ENCODE measurements around the gene PLEKHG4B. TPM values are rescaled to one million over a fixed set of nuclear protein-coding genes. Genes with fewer than 3 reads are reported as not detected.

PLEKHG4B gene
- total and polyA plus RNA-seq, 2 of the 8 experiments (the other 6 are each of a cell fraction or from before 2014, with no cell fraction given): 31.1 to 43.6 TPM

DNA sequence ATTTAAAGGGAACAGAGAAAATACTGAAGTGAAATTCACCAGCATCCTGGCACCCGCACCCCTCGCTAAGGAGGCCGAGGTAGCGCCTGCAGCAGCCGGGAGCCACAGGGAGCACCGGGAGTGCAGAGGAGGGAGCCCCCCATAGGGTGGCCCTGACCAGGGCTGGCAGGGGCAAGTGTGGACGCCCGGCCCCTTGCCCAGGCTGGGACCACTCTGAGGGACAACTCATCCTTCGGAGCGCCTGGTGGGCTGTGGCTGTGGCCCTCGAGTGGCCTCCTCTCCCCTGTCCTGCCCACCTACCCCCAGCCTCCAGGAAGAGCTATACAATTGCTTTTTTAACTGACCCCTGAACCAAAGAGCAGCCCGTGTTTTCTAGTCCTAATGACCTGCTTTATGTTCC, 47.0 kb downstream of the PLEKHG4B start:
- Histone ChIP-seq H3K23me2 (ENCODE audit: low read depth, low read length) (0 out of 2 replicates have a peak, but pooled peaks cover 3% of the 10 kb centered on the region), H2BK120ac (replicated peaks; ENCODE audit: low read depth, low read length) (no peak overlapping the region), H3K79me1 (ENCODE audit: low read depth, low read length) (peaks cover 10% of the 10 kb centered on the region), H4K91ac (replicated peaks; ENCODE audit: insufficient read length, low read length) (no peak overlapping the region), H2AFZ (ENCODE audit: low read length) (no peak overlapping the region), H3K18ac (ENCODE audit: extremely low read depth, low read length) (no peak overlapping the region), H3K79me2 (ENCODE audit: control insufficient read depth in 1 of 2, insufficient read depth in 2 of 2, low read length in 2 of 2) (peaks cover 0 to 19% of the 10 kb centered on the region in 2 experiments; a peak in 3 of 4 replicates), H2BK12ac (ENCODE audit: low read depth, low read length) (no peak overlapping the region), H4K20me1 (replicated peaks in 1 of 2; ENCODE audit: control insufficient read depth in 1 of 2, insufficient read depth in 2 of 2, low read length in 2 of 2) (peaks cover 8 to 18% of the 10 kb centered on the region in 2 experiments), H2BK20ac (ENCODE audit: low read length) (no peak overlapping the region), H4K8ac (ENCODE audit: extremely low read depth, insufficient read depth, low read length) (0 out of 2 replicates have a peak overlapping the region, but pooled peaks have one; percentile 18), H3K56ac (replicated peaks; ENCODE audit: insufficient read length, low read depth, low read length) (no peak overlapping the region), H3K4me3 (ENCODE audit: extremely low read depth in 1 of 4, insufficient read depth in 2 of 4, low read depth in 3 of 4, low read length in 4 of 4) (no peak overlapping the region), H3K4me2 (ENCODE audit: insufficient read depth in 1 of 2, low read depth in 2 of 2, low read length in 2 of 2) (no peak overlapping the region), H3K27me3 (replicated peaks in 1 of 4; ENCODE audit: control insufficient read depth in 3 of 4, extremely low read depth in 1 of 4, insufficient read depth in 3 of 4, low read length in 3 of 4) (no peaks in the 10 kb centered on the region), H3K4me1 (replicated peaks in 1 of 4; ENCODE audit: control insufficient read depth in 3 of 4, insufficient read depth in 4 of 4, low read length in 3 of 4) (peaks cover 0 to 6% (median 2%) of the 10 kb centered on the region in 4 experiments; a peak in 5 of 7 replicates), H4K5ac (ENCODE audit: insufficient read length, low read depth, low read length) (no peak overlapping the region), H2BK5ac (ENCODE audit: low read depth, low read length) (no peak overlapping the region), H2AK5ac (ENCODE audit: low read depth, low read length) (no peak overlapping the region), H3K9me3 (ENCODE audit: insufficient read depth in 2 of 2, low read depth in 1 of 2, low read length in 1 of 2) (no peaks in the 10 kb centered on the region), H3K9ac (replicated peaks in 1 of 4; ENCODE audit: extremely low read depth in 1 of 4, low read depth in 3 of 4, low read length in 3 of 4) (no peak overlapping the region), H3K23ac (ENCODE audit: insufficient read length) (no peak overlapping the region), H3K14ac (ENCODE audit: insufficient read length) (no peak overlapping the region), H3K4ac (replicated peaks; ENCODE audit: insufficient read length, low read depth, low read length) (no peak overlapping the region), H3K36me3 (ENCODE audit: control insufficient read depth in 2 of 4, insufficient read depth in 4 of 4, low read length in 3 of 4) (peaks cover 5 to 35% (median 21%) of the 10 kb centered on the region in 4 experiments; a peak in 7 of 8 replicates), H3K27ac (ENCODE audit: low read depth, low read length) (no peak overlapping the region), H2BK15ac (ENCODE audit: low read length) (no peak overlapping the region)
- WGBS, 2 experiments (ENCODE audit: extremely low coverage in 1 of 2, insufficient coverage in 1 of 2, insufficient read length in 1 of 2, insufficient replicate concordance in 2 of 2, low coverage in 1 of 2, low lambda C conversion rate in 2 of 2, missing lambda C conversion rate in 1 of 2): 77% methylated on average over 12 of the region's 12 CpGs; no CpG with 5 or more reads in 1 of the 2 experiments
- TF ChIP-seq HDAC6 (IDR thresholded peaks at IDR 0.05; ENCODE audit: low read depth, low read length) (no peak), CHD2 (IDR thresholded peaks at IDR 0.05; ENCODE audit: low read length) (no peak), RXRA (IDR thresholded peaks at IDR 0.05; ENCODE audit: insufficient read depth, low read depth, low read length) (no peak), TAF1 (IDR thresholded peaks at IDR 0.05; ENCODE audit: low read depth, low read length) (no peak), TBP (IDR thresholded peaks at IDR 0.05; ENCODE audit: low read depth, low read length) (no peak), CTBP2 (IDR thresholded peaks at IDR 0.05; ENCODE audit: borderline replicate concordance, insufficient read depth, insufficient read length, low read length) (no peak)
- ChIA-PET POLR2A (ENCODE audit: partially characterized antibody) (interaction anchor here (0.8 to 1.6 kb wide), 4 partner anchors 9 to 65 kb away, joined by 3 to 4 read pairs (median 3); no protein-coding TSS in a partner anchor), CTCF (ENCODE audit: partially characterized antibody) (interaction anchor here (0.9 to 1.7 kb wide), 3 partner anchors 9 to 49 kb away, joined by 3 read pairs; no protein-coding TSS in a partner anchor)
- FAIRE-seq (no peak), DNase-seq (ENCODE audit: low read depth in 1 of 2, low spot score in 2 of 2) (no peak)
